Naive thymus-derived CD4-positive, alpha-beta T cell (primary cell): Measurements from ENCODE around the gene FBXO36. TPM values are rescaled to one million over a fixed set of nuclear protein-coding genes. Genes with fewer than 3 reads are reported as not detected.

Source experiments
- ATAC-seq: fragments of 150-1000 bp; cut with Tn5 transposase; 2 replicates; pipeline ENCODE4 v1.10.0; 2021; ENCODE audit warnings: mild to moderate bottlenecking, moderate library complexity
- CTCF ChIA-PET: fragments of 350-600 bp; sonication (Branson Sonifier 250); formaldehyde crosslinking; loops from one replicate; lab custom pipeline; 2021; ENCODE audit warnings: antibody characterized with exemption; lab: Charles Lee
- POLR2A ChIA-PET: fragments of 350-600 bp; sonication (Branson Sonifier 250); formaldehyde crosslinking; loops from one replicate; lab custom pipeline; 2021; ENCODE audit warnings: antibody characterized with exemption, inconsistent platforms; lab: Charles Lee
- DNase-seq, 9 donors: peaks; one replicate each; pipeline versions ENCODE4 v3.0.0 to v3.0.0-alpha.2; 2020 to 2022; ENCODE audit warnings: mixed read lengths in 1 of 9
- H3K27ac ChIP-seq: one replicate; pipeline ENCODE4 v1.7.0; 2013; ENCODE audit warnings: mild to moderate bottlenecking, low read depth, low read length, moderate library complexity
- H3K27me3 ChIP-seq, 2 donors: one replicate each; pipeline ENCODE4 v1.7.0; 2013; ENCODE audit warnings: low read length in 2 of 2, mild to moderate bottlenecking in 2 of 2, moderate library complexity in 2 of 2; ENCODE audit not compliant: control insufficient read depth in 2 of 2, insufficient read depth in 2 of 2
- H3K36me3 ChIP-seq, 3 experiments: 1 replicate in 2 of 3; 2 replicates in 1 of 3; pipeline ENCODE4 v1.7.0; 2013; ENCODE audit warnings: low read length in 3 of 3, mild to moderate bottlenecking in 3 of 3, moderate library complexity in 1 of 3; ENCODE audit not compliant: insufficient read depth in 3 of 3, control insufficient read depth in 2 of 3
- H3K4me1 ChIP-seq, 2 donors: one replicate each; pipeline ENCODE4 v1.7.0; 2013; ENCODE audit warnings: low read length in 2 of 2, mild to moderate bottlenecking in 2 of 2, moderate library complexity in 1 of 2; ENCODE audit not compliant: control insufficient read depth in 2 of 2, insufficient read depth in 2 of 2
- H3K4me3 ChIP-seq: 2 replicates; pipeline ENCODE4 v1.7.0; 2013; ENCODE audit warnings: mild to moderate bottlenecking, low read length
- H3K9me3 ChIP-seq, 3 experiments: 1 replicate in 2 of 3; 2 replicates in 1 of 3; pipeline ENCODE4 v1.7.0; 2013; ENCODE audit warnings: low read length in 3 of 3; ENCODE audit not compliant: control insufficient read depth in 2 of 3
- H3K27ac Mint-ChIP-seq, 9 donors: one replicate each; pipeline ENCODE4 v1.8.0; 2020 to 2022; ENCODE audit warnings: mixed read lengths in 9 of 9, mild to moderate bottlenecking in 8 of 9, moderate library complexity in 5 of 9, inconsistent platforms in 2 of 9
- H3K27me3 Mint-ChIP-seq, 5 donors: one replicate each; pipeline ENCODE4 v1.8.0; 2021 to 2022; ENCODE audit warnings: mixed read lengths in 5 of 5, mild to moderate bottlenecking in 1 of 5
- H3K36me3 Mint-ChIP-seq, 5 donors: one replicate each; pipeline ENCODE4 v1.8.0; 2020 to 2022; ENCODE audit warnings: mixed read lengths in 5 of 5, mild to moderate bottlenecking in 3 of 5, inconsistent platforms in 1 of 5
- H3K4me1 Mint-ChIP-seq, 7 donors: one replicate each; pipeline ENCODE4 v1.8.0; 2020 to 2022; ENCODE audit warnings: mixed read lengths in 7 of 7, mild to moderate bottlenecking in 3 of 7, inconsistent platforms in 1 of 7
- H3K4me3 Mint-ChIP-seq, 10 donors: one replicate each; pipeline ENCODE4 v1.8.0; 2020 to 2022; ENCODE audit warnings: mild to moderate bottlenecking in 10 of 10, mixed read lengths in 10 of 10, moderate library complexity in 6 of 10, inconsistent platforms in 2 of 10
- H3K9me3 Mint-ChIP-seq, 11 donors: one replicate each; pipeline ENCODE4 v1.8.0; 2020 to 2022; ENCODE audit warnings: mixed read lengths in 11 of 11, mild to moderate bottlenecking in 4 of 11, inconsistent platforms in 1 of 11, moderate library complexity in 1 of 11
- intact Hi-C, 2 donors: fragments of 100-400 bp; cut with micrococcal nuclease; formaldehyde crosslinking; loops; one replicate each; pipeline ENCODE4 v1.15.1; 2023
- polyA plus RNA-seq, 2 donors: library from polyadenylated mRNA; unstranded; fragments of 300-500 nt; fragmentation: Illumina TruSeq; gene quantifications; one replicate each; pipeline ENCODE4 v1.2.3, GENCODE V29; 2021
- total RNA-seq, 6 experiments: library from RNA in 5 of 6; stranded (reverse) in 5 of 6; gene quantifications; 1 replicate in 5 of 6; 2 replicates in 1 of 6; pipeline ENCODE4 v1.2.3 and lab custom pipeline; 2021 to 2026

FBXO36 gene
- total and polyA plus RNA-seq, 7 experiments from 2014 or later, result 0.51 to 1.8 (median 1.2) TPM

DNA sequence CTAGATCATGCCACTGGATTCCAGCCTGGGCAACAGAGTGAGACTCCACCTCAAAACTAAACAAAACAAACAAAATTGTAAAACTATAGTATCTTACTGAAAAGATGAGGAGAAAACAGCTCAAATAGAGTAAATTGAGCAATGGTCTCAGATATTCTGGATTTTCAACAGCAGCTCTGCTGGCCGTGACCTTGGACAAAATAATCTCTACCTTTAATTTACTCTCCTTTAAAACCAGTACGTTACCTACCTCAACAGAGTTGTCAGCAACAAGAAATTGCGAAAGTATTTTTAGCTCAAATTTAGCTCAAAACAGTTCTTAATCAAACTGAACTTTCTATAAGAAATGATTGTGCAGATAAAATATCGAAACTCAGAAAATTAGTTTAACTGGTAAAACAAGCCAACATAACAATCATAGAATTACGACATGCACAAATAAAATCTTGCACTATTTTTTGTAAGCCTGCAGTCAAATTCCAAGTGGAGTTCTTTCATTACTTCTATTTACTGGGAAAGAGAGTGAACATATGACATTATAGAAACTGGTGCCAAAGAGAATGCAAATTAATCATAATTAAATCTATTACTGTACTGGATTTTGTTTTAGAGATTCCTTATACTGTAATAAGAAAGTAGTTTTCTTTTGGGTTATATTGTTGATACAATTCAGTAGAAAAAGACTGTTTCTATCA lies 41.3 kb upstream of the FBXO36 start:
- Histone ChIP-seq H3K27me3 (no peaks in the 10 kb centered on the region), H3K9me3 (no peaks in the 10 kb centered on the region), H3K27ac (no peak overlapping the region), H3K4me3 (no peak overlapping the region), H3K4me1 (no peaks in the 10 kb centered on the region), H3K36me3 (peaks cover 0 to 32% (median 6%) of the 10 kb centered on the region in 3 experiments)
- peaks cover 4 to 51% (median 44%) of the 10 kb centered on the region in 7 donors for H3K4me1 Mint-ChIP-seq
- H3K9me3 Mint-ChIP-seq, result peaks cover 0 to 2% (median 0%) of the 10 kb centered on the region in 11 donors
- POLR2A ChIA-PET, result interaction anchor here (0.5 kb wide), 1 partner anchor 15 kb away, joined by 4 read pairs; no protein-coding TSS in a partner anchor
- H3K4me3 Mint-ChIP-seq, result no peak overlapping the region
- H3K27ac Mint-ChIP-seq, result peak overlapping the region in 4 of 9 donors; percentile 12 to 56 (median 28)
- CTCF ChIA-PET, result no interaction called here
- intact Hi-C loops, result no loop called here
- no peaks in the 10 kb centered on the region for H3K27me3 Mint-ChIP-seq
- ATAC-seq (no peak), DNase-seq (no peak)
- peaks cover 5 to 33% (median 13%) of the 10 kb centered on the region in 5 donors for H3K36me3 Mint-ChIP-seq

DNA sequence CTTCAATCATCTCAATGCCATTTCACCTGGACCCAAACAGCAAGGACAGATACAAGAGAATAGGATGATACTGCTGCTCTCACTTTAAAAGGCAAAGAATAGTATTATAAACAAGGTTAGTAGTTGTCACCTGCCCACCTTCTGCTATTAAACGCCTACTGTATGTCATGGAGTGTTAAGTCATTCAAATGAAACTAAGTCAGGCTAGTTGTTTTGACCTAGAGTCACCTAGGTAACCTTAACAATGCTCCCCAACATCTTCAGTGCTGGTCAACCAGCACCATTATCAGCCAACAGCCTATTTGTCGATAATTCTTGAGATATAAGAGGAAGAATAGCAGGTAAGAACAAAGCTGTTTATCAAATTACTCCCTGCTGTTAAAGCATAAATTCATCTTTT lies 39.7 kb upstream of the FBXO36 start:
- Mint-ChIP-seq H3K36me3 (peaks cover 5 to 25% (median 12%) of the 10 kb centered on the region in 5 donors), H3K9me3 (peaks cover 0 to 2% (median 0%) of the 10 kb centered on the region in 11 donors), H3K4me1 (peaks cover 6 to 56% (median 50%) of the 10 kb centered on the region in 7 donors), H3K27ac (peak overlapping the region in 7 of 9 donors; percentile 11 to 85 (median 56)), H3K4me3 (no peak overlapping the region), H3K27me3 (no peaks in the 10 kb centered on the region)
- intact Hi-C loops, result no loop called here
- no peak overlapping the region for H3K4me3 ChIP-seq
- ChIA-PET CTCF (no interaction called here), POLR2A (no interaction called here)
- H3K27ac ChIP-seq, result no peak overlapping the region
- ATAC-seq, result no peak
- H3K4me1 ChIP-seq, result no peaks in the 10 kb centered on the region
- no peaks in the 10 kb centered on the region for H3K9me3 ChIP-seq
- H3K27me3 ChIP-seq, result no peaks in the 10 kb centered on the region
- no peak for DNase-seq
- H3K36me3 ChIP-seq, result peaks cover 0 to 28% (median 6%) of the 10 kb centered on the region in 3 experiments

DNA sequence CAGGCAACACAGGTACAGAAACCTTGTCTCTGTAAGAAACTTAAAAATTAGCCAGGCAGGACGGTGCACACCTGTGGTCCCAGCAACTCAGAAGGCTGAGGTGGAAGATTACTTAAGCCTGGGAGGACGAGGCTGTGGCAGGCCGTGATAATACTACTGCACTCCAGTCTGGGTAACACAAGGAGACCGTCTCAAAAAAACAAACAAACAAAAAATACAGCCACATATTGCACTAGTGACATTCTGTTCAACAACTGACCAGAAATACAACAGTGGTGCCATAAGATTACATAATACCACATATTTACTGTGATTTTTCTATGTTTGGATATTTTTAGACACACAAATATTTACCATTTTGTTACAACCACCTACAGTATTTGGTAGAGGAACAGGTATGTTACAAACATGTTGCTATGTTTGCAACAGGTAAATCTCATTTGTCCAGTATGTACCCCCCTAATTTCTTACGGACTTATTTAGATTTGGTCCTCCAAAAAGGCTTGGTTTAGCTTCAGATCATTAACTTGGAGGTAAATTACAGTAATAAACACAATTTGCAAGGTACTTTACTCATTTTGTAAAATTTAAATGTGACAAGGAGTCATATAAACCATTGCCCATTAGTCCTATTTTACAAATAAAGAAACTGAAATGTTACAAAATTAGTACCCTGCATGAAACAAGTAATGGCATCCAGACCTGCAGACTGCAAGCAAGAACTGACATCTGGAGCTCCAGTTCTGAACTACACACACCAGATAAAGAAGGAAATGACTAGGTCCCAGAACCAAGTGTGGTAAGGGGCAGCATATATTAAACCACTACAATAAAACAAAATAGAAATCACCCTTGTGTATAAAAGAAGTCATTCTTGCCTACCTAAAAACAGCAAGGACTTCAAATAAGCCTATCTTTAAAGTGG lies 37.3 kb upstream of the FBXO36 start:
- no peak overlapping the region for H3K4me3 ChIP-seq

DNA sequence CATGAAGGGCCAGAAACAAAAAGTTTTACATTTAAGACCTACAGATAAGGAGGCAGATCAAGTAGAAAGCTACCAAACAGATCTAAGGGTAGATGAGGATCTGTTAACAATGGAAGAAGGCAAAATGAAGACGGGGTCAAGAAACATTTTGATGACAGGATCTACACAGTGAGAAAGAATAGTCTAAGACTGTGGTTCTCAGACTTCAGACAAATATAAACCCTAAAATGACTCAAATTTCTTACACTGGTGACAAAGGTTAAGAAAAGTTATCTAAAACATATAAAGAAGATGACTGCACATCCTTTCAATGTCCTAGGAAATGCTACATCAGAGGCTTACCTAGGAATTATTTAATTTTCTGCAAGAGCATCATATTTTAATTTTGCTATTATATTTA lies 34.9 kb upstream of the FBXO36 start:
- Histone ChIP-seq H3K4me3 (no peak overlapping the region), H3K27ac (no peak overlapping the region), H3K27me3 (no peaks in the 10 kb centered on the region), H3K9me3 (no peaks in the 10 kb centered on the region), H3K36me3 (peaks cover 0 to 4% (median 0%) of the 10 kb centered on the region in 3 experiments), H3K4me1 (peaks cover 0 to 4% of the 10 kb centered on the region in 2 donors)
- Mint-ChIP-seq H3K4me1 (peaks cover 17 to 81% (median 63%) of the 10 kb centered on the region in 7 donors), H3K27me3 (no peaks in the 10 kb centered on the region), H3K4me3 (no peak overlapping the region), H3K27ac (peak overlapping the region in 6 of 9 donors; percentile 7 to 82 (median 40)), H3K36me3 (peaks cover 0 to 20% (median 3%) of the 10 kb centered on the region in 5 donors), H3K9me3 (no peaks in the 10 kb centered on the region)
- intact Hi-C loops, result no loop called here
- ATAC-seq (no peak), DNase-seq (no peak)
- ChIA-PET POLR2A (no interaction called here), CTCF (interaction anchor here (0.6 kb wide), 1 partner anchor 13 kb away, joined by 4 read pairs; no protein-coding TSS in a partner anchor)

More for the DNA sequence above, 37.3 kb upstream of the FBXO36 start:
- Histone ChIP-seq H3K36me3 (peaks cover 0 to 8% (median 0%) of the 10 kb centered on the region in 3 experiments), H3K4me1 (no peaks in the 10 kb centered on the region), H3K9me3 (no peaks in the 10 kb centered on the region), H3K27me3 (no peaks in the 10 kb centered on the region), H3K27ac (no peak overlapping the region)
- CTCF ChIA-PET, result interaction anchor here (1.3 kb wide), 1 partner anchor 84 kb away, joined by 4 read pairs; no protein-coding TSS in a partner anchor
- H3K36me3 Mint-ChIP-seq, result peaks cover 0 to 18% (median 3%) of the 10 kb centered on the region in 5 donors
- peaks cover 13 to 73% (median 63%) of the 10 kb centered on the region in 7 donors for H3K4me1 Mint-ChIP-seq
- POLR2A ChIA-PET, result interaction anchor here (0.6 to 1.0 kb wide), 2 partner anchors 63 to 1345 kb away, joined by 3 read pairs; no protein-coding TSS in a partner anchor
- ATAC-seq (no peak), DNase-seq (peak in 1 of 9 donors; percentile 12)
- no peaks in the 10 kb centered on the region for H3K27me3 Mint-ChIP-seq
- intact Hi-C loops, result loop anchor here in 1 of 2 donors (1.0 kb wide), 1 partner anchor 84 kb away; no protein-coding TSS in a partner anchor
- no peaks in the 10 kb centered on the region for H3K9me3 Mint-ChIP-seq
- H3K27ac Mint-ChIP-seq, result peak overlapping the region in 5 of 9 donors; percentile 1 to 78 (median 37)
- no peak overlapping the region for H3K4me3 Mint-ChIP-seq

DNA sequence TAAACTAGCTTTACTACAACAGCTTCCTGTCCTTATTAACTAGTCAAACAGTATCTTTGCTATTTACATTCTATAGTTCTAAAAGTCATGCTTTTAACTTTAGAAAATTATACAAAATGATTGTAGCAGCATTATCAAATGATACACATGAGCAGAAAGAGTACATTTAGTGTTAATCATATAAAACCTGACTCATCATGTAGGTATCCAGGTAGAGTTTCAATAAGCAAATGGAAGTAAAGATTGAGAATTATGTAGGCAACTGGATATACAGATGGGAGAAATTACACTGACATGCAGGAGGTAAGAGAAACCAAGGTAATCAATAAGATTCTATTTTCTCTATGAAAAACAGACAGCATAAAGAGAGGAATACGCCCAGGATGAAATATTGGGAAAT lies 34.3 kb upstream of the FBXO36 start:
- intact Hi-C loops, result loop anchor here in 1 of 2 donors (2.0 kb wide), 1 partner anchor 17 kb away; no protein-coding TSS in a partner anchor
- Mint-ChIP-seq H3K27me3 (no peaks in the 10 kb centered on the region), H3K27ac (peak overlapping the region in 5 of 9 donors; percentile 9 to 54 (median 46))

DNA sequence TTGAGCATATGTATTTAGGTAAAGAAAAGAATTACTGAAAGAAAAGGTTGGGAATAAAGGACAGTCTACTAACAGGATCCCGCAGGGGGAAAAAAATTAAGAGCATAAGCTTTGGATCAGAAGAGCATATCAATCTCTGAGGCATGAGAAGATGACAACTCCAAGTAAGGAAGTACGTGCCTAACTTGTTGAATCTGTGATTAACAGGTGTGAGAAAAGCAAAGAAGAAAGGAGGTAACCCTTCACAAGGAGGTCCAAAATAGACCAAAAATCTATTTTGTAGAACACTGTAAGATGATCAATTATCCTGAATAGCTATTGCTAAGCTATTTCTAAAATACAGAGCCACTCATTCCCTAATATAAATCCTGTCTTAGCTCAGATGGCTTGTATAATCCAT lies 33.3 kb upstream of the FBXO36 start:
- ChIA-PET POLR2A (no interaction called here), CTCF (interaction anchor here (0.7 to 1.5 kb wide), 2 partner anchors 13 to 178 kb away, joined by 3 to 6 read pairs; no protein-coding TSS in a partner anchor)
- Histone ChIP-seq H3K4me1 (peaks cover 0 to 4% of the 10 kb centered on the region in 2 donors), H3K27me3 (no peaks in the 10 kb centered on the region), H3K36me3 (peaks cover 0 to 4% (median 0%) of the 10 kb centered on the region in 3 experiments), H3K27ac (no peak overlapping the region), H3K9me3 (no peaks in the 10 kb centered on the region), H3K4me3 (no peak overlapping the region)
- DNase-seq, result no peak
- intact Hi-C loops, result loop anchor here in 1 of 2 donors (2.0 kb wide), 1 partner anchor 16 kb away; no protein-coding TSS in a partner anchor
- Mint-ChIP-seq H3K36me3 (peaks cover 0 to 29% (median 7%) of the 10 kb centered on the region in 5 donors), H3K4me3 (peak overlapping the region in 1 of 10 donors; percentile 29), H3K27me3 (no peaks in the 10 kb centered on the region), H3K9me3 (no peaks in the 10 kb centered on the region), H3K27ac (peak overlapping the region in 4 of 9 donors; percentile 1 to 54 (median 6)), H3K4me1 (peaks cover 17 to 81% (median 64%) of the 10 kb centered on the region in 7 donors)
- no peak for ATAC-seq

More for the DNA sequence above, 34.3 kb upstream of the FBXO36 start:
- Histone ChIP-seq H3K27ac (no peak overlapping the region), H3K4me3 (no peak overlapping the region), H3K27me3 (no peaks in the 10 kb centered on the region), H3K4me1 (peaks cover 0 to 4% of the 10 kb centered on the region in 2 donors), H3K36me3 (peaks cover 0 to 4% (median 0%) of the 10 kb centered on the region in 3 experiments), H3K9me3 (no peaks in the 10 kb centered on the region)
- H3K4me1 Mint-ChIP-seq, result peaks cover 17 to 79% (median 62%) of the 10 kb centered on the region in 7 donors
- peak overlapping the region in 3 of 10 donors; percentile 2 to 40 (median 3) for H3K4me3 Mint-ChIP-seq
- H3K9me3 Mint-ChIP-seq, result no peaks in the 10 kb centered on the region
- ATAC-seq, result no peak
- DNase-seq, result no peak
- POLR2A ChIA-PET, result no interaction called here
- CTCF ChIA-PET, result interaction anchor here (1.5 kb wide), 1 partner anchor 12 kb away, joined by 6 read pairs; no protein-coding TSS in a partner anchor
- H3K36me3 Mint-ChIP-seq, result peaks cover 0 to 22% (median 3%) of the 10 kb centered on the region in 5 donors
